Common myeloid progenitor, CD34-positive (primary cell): ENCODE results near the gene ZNF74.

Experiments
- CTCF ChIA-PET: fragments of 350-600 bp; sonication (Branson Sonifier 250); formaldehyde crosslinking; loops from one replicate; lab custom pipeline; 2021; ENCODE audit warnings: antibody characterized with exemption; lab: Charles Lee
- POLR2A ChIA-PET: fragments of 350-600 bp; sonication (Branson Sonifier 250); formaldehyde crosslinking; loops from one replicate; lab custom pipeline; 2021; ENCODE audit warnings: antibody characterized with exemption; lab: Charles Lee
- DNase-seq, 3 donors: peaks; one replicate each; pipeline versions ENCODE4 v3.0.0 to v3.0.0-alpha.2; 2013
- H3K27ac ChIP-seq, 2 experiments: 1 replicate in 1 of 2; 2 replicates in 1 of 2; pipeline ENCODE4 v1.7.0; 2013; ENCODE audit warnings: inconsistent platforms in 2 of 2, low read length in 2 of 2, mild to moderate bottlenecking in 2 of 2, low read depth in 1 of 2, moderate library complexity in 1 of 2; ENCODE audit not compliant: severe bottlenecking in 2 of 2, insufficient read depth in 1 of 2, poor library complexity in 1 of 2
- H3K27me3 ChIP-seq, 5 experiments: replicated peaks in 2 of 5; 1 replicate in 3 of 5; 2 replicates in 2 of 5; pipeline versions ENCODE4 v1.6.1 to v1.7.0; 2013; ENCODE audit warnings: low read length in 4 of 5, mild to moderate bottlenecking in 2 of 5, moderate library complexity in 2 of 5, inconsistent platforms in 1 of 5; ENCODE audit not compliant: insufficient read depth in 5 of 5, control insufficient read depth in 4 of 5
- H3K36me3 ChIP-seq, 4 experiments: 1 replicate in 2 of 4; 2 replicates in 2 of 4; pipeline versions ENCODE4 v1.6.1 to v1.7.0; 2013; ENCODE audit warnings: low read length in 3 of 4, control low read depth in 1 of 4, mild to moderate bottlenecking in 1 of 4; ENCODE audit not compliant: control insufficient read depth in 4 of 4, insufficient read depth in 4 of 4
- H3K4me1 ChIP-seq, 4 experiments: 1 replicate in 3 of 4; 2 replicates in 1 of 4; pipeline versions ENCODE4 v1.6.1 to v1.7.1; 2013; ENCODE audit warnings: low read length in 3 of 4, mild to moderate bottlenecking in 3 of 4, control low read depth in 1 of 4, inconsistent platforms in 1 of 4, moderate library complexity in 1 of 4; ENCODE audit not compliant: control insufficient read depth in 4 of 4, insufficient read depth in 4 of 4; ENCODE audit errors: control extremely low read depth in 1 of 4
- H3K4me3 ChIP-seq, 7 experiments: 1 replicate in 4 of 7; 2 replicates in 3 of 7; pipeline versions ENCODE4 v1.5.1 to v1.7.0; 2013; ENCODE audit warnings: mild to moderate bottlenecking in 7 of 7, low read length in 6 of 7, moderate library complexity in 6 of 7, inconsistent platforms in 2 of 7, low read depth in 2 of 7, control low read depth in 1 of 7; ENCODE audit not compliant: insufficient read depth in 4 of 7, control insufficient read depth in 1 of 7; ENCODE audit errors: extremely low read depth in 1 of 7
- H3K9me3 ChIP-seq, 5 experiments: 1 replicate in 4 of 5; 2 replicates in 1 of 5; pipeline versions ENCODE4 v1.6.1 to v1.7.1; 2013; ENCODE audit warnings: low read length in 4 of 5, mild to moderate bottlenecking in 2 of 5, inconsistent platforms in 1 of 5, low read depth in 1 of 5, moderate library complexity in 1 of 5; ENCODE audit not compliant: control insufficient read depth in 4 of 5, insufficient read depth in 2 of 5; ENCODE audit errors: control extremely low read depth in 1 of 5
- WGBS: methylation state at CpG from one replicate; pipeline ENCODE4 v1.1.5; 2013; ENCODE audit not compliant: insufficient coverage; 5-methylcytosine and 5-hydroxymethylcytosine counted together

The ZNF74 gene

GRCh38 chr22:20398420-20398819 lies 4.5 kb downstream of the ZNF74 start:
- POLR2A ChIA-PET, result no interaction called here
- Histone ChIP-seq H3K27me3 (no peaks in the 10 kb centered on the region), H3K4me1 (peaks cover 3 to 29% (median 26%) of the 10 kb centered on the region in 4 experiments), H3K36me3 (peaks cover 7 to 29% (median 15%) of the 10 kb centered on the region in 4 experiments), H3K9me3 (no peaks in the 10 kb centered on the region), H3K4me3 (no peak overlapping the region), H3K27ac (no peak overlapping the region)
- WGBS, result 100% methylated on average over 1 of the region's 5 CpGs
- DNase-seq, result no peak
- CTCF ChIA-PET, result no interaction called here

DNA sequence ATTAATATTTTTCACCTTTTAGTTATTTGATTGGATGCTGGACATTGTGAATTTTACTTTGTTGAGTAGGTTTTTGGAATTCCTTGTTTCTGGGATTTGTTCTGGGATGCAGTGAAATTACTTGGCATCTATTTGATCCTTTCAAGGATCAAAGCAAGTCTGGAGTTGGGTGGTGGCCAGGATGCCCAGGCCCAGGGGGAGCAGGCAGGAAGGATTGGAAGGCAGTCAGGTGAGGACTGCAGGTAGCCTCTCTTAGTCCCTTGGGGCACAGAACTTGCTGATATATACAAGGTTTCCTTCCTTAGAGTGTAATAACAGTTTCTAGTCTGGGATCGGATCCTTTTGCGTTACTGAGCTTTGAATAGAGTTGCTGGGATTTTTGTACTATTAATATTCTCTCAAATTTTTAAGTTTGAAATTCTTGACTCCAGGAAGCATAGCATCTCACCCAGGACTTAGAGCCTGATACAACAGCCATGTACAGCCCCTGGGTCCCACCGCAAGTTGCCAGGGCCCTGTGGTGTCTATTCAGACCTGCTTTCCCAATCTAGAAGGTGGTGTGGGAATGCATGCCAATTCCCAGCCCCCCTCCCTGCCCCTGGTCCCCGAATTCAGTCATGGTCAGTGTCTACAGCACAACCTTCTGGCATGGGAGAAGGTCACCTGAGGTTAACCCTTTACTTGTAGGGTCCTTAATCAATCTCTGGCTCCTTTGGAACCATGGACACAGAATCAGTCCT lies 6.1 kb downstream of the ZNF74 start:
- WGBS, result 50% methylated on average over 2 of the region's 4 CpGs
- ChIA-PET POLR2A (no interaction called here), CTCF (no interaction called here)
- no peaks in the 10 kb centered on the region for H3K27me3 ChIP-seq
- H3K27ac ChIP-seq, result no peak overlapping the region
- no peak for DNase-seq
- H3K36me3 ChIP-seq, result peaks cover 10 to 42% (median 24%) of the 10 kb centered on the region in 4 experiments
- H3K4me3 ChIP-seq, result no peak overlapping the region
- H3K9me3 ChIP-seq, result no peaks in the 10 kb centered on the region
- H3K4me1 ChIP-seq, result peaks cover 3 to 16% (median 12%) of the 10 kb centered on the region in 4 experiments

GRCh38 chr22:20400606-20401375 lies 6.8 kb downstream of the ZNF74 start:
- Histone ChIP-seq H3K9me3 (no peaks in the 10 kb centered on the region), H3K27ac (no peak overlapping the region), H3K4me1 (peaks cover 1 to 9% (median 5%) of the 10 kb centered on the region in 4 experiments), H3K27me3 (no peaks in the 10 kb centered on the region), H3K36me3 (peaks cover 10 to 50% (median 27%) of the 10 kb centered on the region in 4 experiments), H3K4me3 (no peak overlapping the region)
- POLR2A ChIA-PET, result no interaction called here
- CTCF ChIA-PET, result no interaction called here
- 98% methylated on average over 12 of the region's 15 CpGs for WGBS
- DNase-seq, result no peak

DNA sequence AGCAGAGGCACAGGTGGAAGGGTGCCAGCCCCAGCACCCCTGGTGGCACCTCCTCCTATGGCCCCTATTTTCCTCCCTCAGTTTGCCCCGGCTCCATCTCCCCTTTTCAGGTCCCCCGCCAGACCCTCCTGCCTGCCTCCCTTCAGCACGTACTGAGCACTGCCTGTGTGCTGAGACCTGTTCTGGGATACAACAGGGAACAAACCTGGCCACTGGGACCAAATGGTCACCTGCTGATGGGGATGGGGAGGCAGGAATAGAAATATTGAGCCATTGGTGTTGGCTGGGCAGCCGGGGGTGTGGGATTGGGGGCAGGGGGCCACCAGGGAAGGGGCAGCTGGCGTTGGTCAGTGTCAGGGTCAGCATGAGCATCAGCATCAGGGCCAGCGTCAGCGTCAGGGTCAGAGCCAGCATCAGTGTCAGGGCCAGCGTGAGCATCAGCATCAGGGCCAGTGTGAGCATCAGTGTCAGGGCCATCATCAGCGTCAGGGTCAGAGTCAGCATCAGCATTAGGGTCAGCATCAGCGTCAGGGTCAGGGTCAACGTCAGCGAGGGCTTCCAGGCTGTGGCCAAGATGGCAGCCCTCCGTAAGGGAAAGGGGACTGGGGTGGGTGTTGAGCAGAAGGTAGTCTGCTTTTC lies 7.5 kb downstream of the ZNF74 start:
- no peak overlapping the region for H3K27ac ChIP-seq
- H3K27me3 ChIP-seq, result no peaks in the 10 kb centered on the region
- DNase-seq, result no peak
- CTCF ChIA-PET, result no interaction called here
- no peak overlapping the region for H3K4me3 ChIP-seq
- 100% methylated on average over 9 of the region's 13 CpGs for WGBS
- H3K36me3 ChIP-seq, result peaks cover 10 to 57% (median 33%) of the 10 kb centered on the region in 4 experiments
- POLR2A ChIA-PET, result no interaction called here
- no peaks in the 10 kb centered on the region for H3K9me3 ChIP-seq
- peaks cover 0 to 2% (median under 1%) of the 10 kb centered on the region in 4 experiments for H3K4me1 ChIP-seq

DNA sequence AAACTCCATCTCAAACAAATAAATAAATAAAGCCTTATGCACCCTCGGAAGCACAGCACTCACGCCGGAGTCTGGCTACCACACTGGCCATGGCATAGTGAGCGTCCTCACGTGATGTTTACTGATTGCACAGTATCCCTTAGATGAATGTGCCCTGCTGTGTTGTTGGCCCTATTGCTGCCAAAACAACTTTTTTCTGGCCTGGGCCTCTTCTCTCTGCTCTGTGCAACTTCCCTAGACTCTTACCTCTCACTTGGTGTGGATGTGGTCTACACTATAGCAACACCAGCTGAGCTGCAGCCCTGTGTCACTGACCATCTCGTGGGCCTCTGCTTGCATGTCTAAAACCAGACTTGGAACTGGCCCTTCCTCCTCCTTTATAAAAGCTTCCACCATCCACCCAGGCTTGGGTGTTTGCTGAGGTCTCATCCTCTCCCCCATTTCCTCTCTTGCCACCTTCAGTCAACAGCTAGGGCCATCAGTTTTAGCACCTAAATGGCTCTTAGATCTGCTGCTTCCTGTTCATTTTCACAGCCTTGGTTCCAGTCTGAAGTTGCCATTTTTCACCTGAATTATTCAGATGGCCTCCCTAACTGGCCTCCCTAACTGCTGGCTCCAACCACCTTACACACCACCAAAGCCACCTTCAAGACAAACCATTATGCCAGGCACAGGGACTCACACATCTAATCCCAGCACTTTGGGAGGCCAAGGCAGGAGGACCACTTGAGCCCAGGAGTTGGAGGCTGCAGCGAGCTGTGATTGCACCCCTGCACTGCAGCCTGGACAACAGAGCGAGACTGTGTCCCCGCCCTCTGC lies 9.2 kb downstream of the ZNF74 start:
- H3K9me3 ChIP-seq, result no peaks in the 10 kb centered on the region
- no peak overlapping the region for H3K4me3 ChIP-seq
- H3K4me1 ChIP-seq, result no peaks in the 10 kb centered on the region
- ChIA-PET POLR2A (no interaction called here), CTCF (interaction anchor here (1.0 to 5.8 kb wide), 2 partner anchors 15 to 53 kb away, joined by 4 to 28 read pairs; no protein-coding TSS in a partner anchor)
- no peaks in the 10 kb centered on the region for H3K27me3 ChIP-seq
- peaks cover 13 to 72% (median 42%) of the 10 kb centered on the region in 4 experiments for H3K36me3 ChIP-seq
- WGBS, result 100% methylated on average over 9 of the region's 9 CpGs
- DNase-seq, result no peak
- H3K27ac ChIP-seq, result no peak overlapping the region

GRCh38 chr22:20403779-20404140 lies 9.8 kb downstream of the ZNF74 start:
- H3K27ac ChIP-seq, result no peak overlapping the region
- peaks cover 13 to 72% (median 42%) of the 10 kb centered on the region in 4 experiments for H3K36me3 ChIP-seq
- CTCF ChIA-PET, result interaction anchor here (1.0 to 5.8 kb wide), 2 partner anchors 14 to 53 kb away, joined by 4 to 28 read pairs; no protein-coding TSS in a partner anchor
- H3K9me3 ChIP-seq, result no peaks in the 10 kb centered on the region
- POLR2A ChIA-PET, result no interaction called here
- H3K27me3 ChIP-seq, result no peaks in the 10 kb centered on the region
- no peaks in the 10 kb centered on the region for H3K4me1 ChIP-seq
- WGBS, result 96% methylated on average over 5 of the region's 6 CpGs
- no peak for DNase-seq
- no peak overlapping the region for H3K4me3 ChIP-seq
